AG20443 (cell line): ENCODE measurements around the gene PELI2.
A peak's percentile ranks its signal among the peaks of the same experiment; 100 is the strongest.

Experiments
- DNase-seq: peaks from one replicate; pipeline ENCODE4 v3.0.0; 2012; ENCODE audit warnings: low spot score, mixed read lengths

The PELI2 gene

GRCh38 chr14:56117765-56118610, at the start of gene PELI2:
PELI2 (plus strand) TSS chr14:56118411; CDS start chr14:56118661, 250 bp downstream.
- DNase-seq: peak; percentile 83

GRCh38 chr14:56073799-56074198, 44.4 kb upstream of the PELI2 start:
- no peak for DNase-seq

GRCh38 chr14:56075301-56075700, 42.9 kb upstream of the PELI2 start:
- no peak for DNase-seq

- DNase-seq: peak; percentile 51
Observed at GRCh38 chr14:56081139-56081538, 37.1 kb upstream of the PELI2 start.

GRCh38 chr14:56082880-56083279, 35.3 kb upstream of the PELI2 start:
- no peak for DNase-seq

- no peak for DNase-seq
Observed at GRCh38 chr14:56085471-56085870, 32.7 kb upstream of the PELI2 start.

- DNase-seq: no peak
Observed at GRCh38 chr14:56087671-56088471, 30.3 kb upstream of the PELI2 start.

- DNase-seq: peak; percentile 20
Observed at GRCh38 chr14:56088941-56089340, 29.3 kb upstream of the PELI2 start.

- no peak for DNase-seq
Observed at GRCh38 chr14:56092763-56093162, 25.4 kb upstream of the PELI2 start.

- DNase-seq: no peak
Observed at GRCh38 chr14:56094076-56094475, 24.1 kb upstream of the PELI2 start.

GRCh38 chr14:56098021-56098420, 20.2 kb upstream of the PELI2 start:
- no peak for DNase-seq

- DNase-seq: no peak
Observed at GRCh38 chr14:56099081-56099797, 19.0 kb upstream of the PELI2 start.

- peak; percentile 24 for DNase-seq
Observed at GRCh38 chr14:56100556-56100955, 17.7 kb upstream of the PELI2 start.

- DNase-seq: no peak
Observed at GRCh38 chr14:56102941-56103340, 15.3 kb upstream of the PELI2 start.

GRCh38 chr14:56107615-56108014, 10.6 kb upstream of the PELI2 start:
- no peak for DNase-seq

GRCh38 chr14:56108057-56108456, 10.2 kb upstream of the PELI2 start:
- no peak for DNase-seq

- DNase-seq: no peak
Observed at GRCh38 chr14:56112781-56113180, 5.4 kb upstream of the PELI2 start.

GRCh38 chr14:56115334-56115870, 2.8 kb upstream of the PELI2 start:
- no peak for DNase-seq

- no peak for DNase-seq
Observed at GRCh38 chr14:56115976-56116893, 2.0 kb upstream of the PELI2 start.

- peak; percentile 38 for DNase-seq
Observed at GRCh38 chr14:56118611-56119181, 485 bp downstream of the PELI2 start.
